ENCODE measurements around the gene CACNA1I.

Gene CACNA1I

DNA sequence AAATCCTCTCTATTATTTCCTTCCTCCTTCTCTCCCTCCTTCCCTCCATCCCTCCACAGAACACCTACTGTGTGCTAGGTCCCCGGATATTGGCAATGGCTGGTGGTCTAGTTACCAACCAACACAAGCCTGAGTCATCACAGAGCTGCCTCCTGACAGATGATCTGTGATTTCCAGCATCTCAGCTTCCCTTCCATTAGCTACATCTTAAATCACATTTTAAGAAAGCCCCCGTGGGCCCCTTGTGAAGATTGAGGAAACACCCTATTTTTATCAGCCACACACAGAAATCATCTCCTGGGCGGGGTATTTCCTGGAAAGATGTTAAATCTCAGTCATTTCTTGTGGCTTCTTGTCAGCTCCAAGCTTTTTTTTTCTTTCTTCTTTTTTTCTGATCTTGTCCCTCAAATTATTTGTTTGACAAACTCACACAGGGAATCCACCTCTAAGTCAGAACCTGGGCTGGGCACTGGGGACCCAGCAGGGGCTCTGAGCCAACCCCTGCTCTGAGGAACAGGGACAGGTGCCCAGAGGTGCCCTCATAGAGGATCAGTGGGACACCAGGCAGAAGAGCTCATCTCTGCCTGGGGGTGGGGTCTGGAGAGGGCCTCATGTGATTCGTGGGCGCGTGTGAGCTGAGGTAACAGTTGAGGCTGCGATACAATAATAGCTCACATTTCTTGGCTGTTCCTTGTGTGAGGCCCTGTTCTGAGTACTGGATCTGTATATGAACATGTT is 42.4 kb downstream of the CACNA1I start:
- no peaks in the 10 kb centered on the region for H3K36me3 ChIP-seq (ENCODE audit: control insufficient read depth, insufficient read depth, low read length)
- H3K4me3 ChIP-seq (ENCODE audit: insufficient read depth, low read depth, low read length, poor library complexity, severe bottlenecking): no peak overlapping the region
- no peaks in the 10 kb centered on the region for H3K9me3 ChIP-seq (ENCODE audit: control insufficient read depth, low read length)
- H3K4me1 ChIP-seq (ENCODE audit: control insufficient read depth, insufficient read depth, low read length, poor library complexity, severe bottlenecking): peaks cover 15% of the 10 kb centered on the region
- DNase-seq: no peak
- peak overlapping the region; percentile 32 for H3K27ac ChIP-seq (ENCODE audit: insufficient read depth, low read length, poor library complexity, severe bottlenecking)
- H3K27me3 ChIP-seq (replicated peaks; ENCODE audit: control insufficient read depth, insufficient read depth, low read length, poor library complexity, severe bottlenecking): no peaks in the 10 kb centered on the region

DNA sequence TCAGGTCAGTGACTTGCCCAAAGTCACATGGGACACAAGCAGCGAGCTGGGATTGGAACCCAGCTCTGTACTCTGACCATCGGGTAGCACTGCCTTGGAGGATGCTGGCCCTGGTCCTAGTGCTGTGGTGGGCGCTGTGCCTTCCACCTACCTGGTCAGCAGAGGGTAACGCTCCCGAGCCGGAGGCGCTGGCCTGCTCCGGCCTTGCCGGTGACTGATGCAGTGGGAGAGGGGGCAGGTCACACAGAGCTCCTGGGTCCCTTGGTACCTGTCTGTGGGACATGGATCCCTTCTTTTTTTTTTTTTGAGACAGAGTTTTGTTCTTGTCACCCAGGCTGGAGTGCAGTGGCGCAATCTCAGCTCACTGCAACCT is 43.0 kb downstream of the CACNA1I start:
- no peaks in the 10 kb centered on the region for H3K27me3 ChIP-seq (replicated peaks; ENCODE audit: control insufficient read depth, insufficient read depth, low read length, poor library complexity, severe bottlenecking)
- DNase-seq: no peak
- H3K9me3 ChIP-seq (ENCODE audit: control insufficient read depth, low read length): no peaks in the 10 kb centered on the region
- no peak overlapping the region for H3K4me3 ChIP-seq (ENCODE audit: insufficient read depth, low read depth, low read length, poor library complexity, severe bottlenecking)
- no peaks in the 10 kb centered on the region for H3K36me3 ChIP-seq (ENCODE audit: control insufficient read depth, insufficient read depth, low read length)
- H3K27ac ChIP-seq (ENCODE audit: insufficient read depth, low read length, poor library complexity, severe bottlenecking): peak overlapping the region; percentile 32
- peaks cover 15% of the 10 kb centered on the region for H3K4me1 ChIP-seq (ENCODE audit: control insufficient read depth, insufficient read depth, low read length, poor library complexity, severe bottlenecking)

DNA sequence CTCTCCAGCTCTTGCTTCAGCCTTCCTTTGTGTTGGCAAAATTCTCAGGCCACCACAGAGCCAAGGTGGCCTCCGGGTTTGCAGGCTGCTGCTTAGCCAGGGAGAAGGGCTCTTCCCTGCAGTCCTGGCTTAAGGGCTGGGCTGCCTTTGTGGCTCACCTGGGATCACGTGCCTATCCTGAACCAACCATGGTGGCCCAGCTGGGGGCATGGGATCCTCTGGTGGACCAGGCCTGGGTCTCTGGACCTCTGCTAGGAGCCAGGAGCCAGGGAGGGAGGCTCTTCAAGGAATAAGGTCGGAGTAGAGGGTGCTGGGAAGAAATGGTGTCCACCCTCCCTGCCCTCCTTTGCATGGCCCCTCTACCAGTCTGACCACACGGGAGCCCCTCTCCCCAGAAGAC is 43.9 kb downstream of the CACNA1I start:
- Histone ChIP-seq H3K27me3 (replicated peaks; ENCODE audit: control insufficient read depth, insufficient read depth, low read length, poor library complexity, severe bottlenecking) (no peaks in the 10 kb centered on the region), H3K4me3 (ENCODE audit: insufficient read depth, low read depth, low read length, poor library complexity, severe bottlenecking) (no peak overlapping the region), H3K4me1 (ENCODE audit: control insufficient read depth, insufficient read depth, low read length, poor library complexity, severe bottlenecking) (peaks cover 15% of the 10 kb centered on the region), H3K9me3 (ENCODE audit: control insufficient read depth, low read length) (no peaks in the 10 kb centered on the region), H3K27ac (ENCODE audit: insufficient read depth, low read length, poor library complexity, severe bottlenecking) (no peak overlapping the region), H3K36me3 (ENCODE audit: control insufficient read depth, insufficient read depth, low read length) (no peaks in the 10 kb centered on the region)
- no peak for DNase-seq

DNA sequence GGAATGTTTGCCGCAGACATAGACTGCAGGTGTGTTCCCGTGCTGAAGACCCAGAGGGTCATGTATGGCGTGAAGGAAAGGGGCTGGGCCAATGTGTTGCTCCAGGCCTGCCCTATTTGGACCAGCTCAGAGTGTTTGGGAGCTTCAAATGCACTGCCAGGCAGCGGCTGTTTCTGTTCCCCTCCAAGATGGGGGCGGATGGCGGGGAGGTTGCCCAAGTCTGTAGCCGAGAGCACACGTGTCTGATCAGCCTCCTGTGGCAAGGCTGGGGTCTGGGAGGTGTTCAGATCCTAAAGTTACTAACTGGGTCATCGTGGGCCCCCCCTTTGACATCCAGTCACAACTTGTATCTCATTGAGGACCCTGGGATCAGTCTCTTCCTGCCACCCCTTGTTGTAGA is 45.5 kb downstream of the CACNA1I start:
- peaks cover 15% of the 10 kb centered on the region for H3K4me1 ChIP-seq (ENCODE audit: control insufficient read depth, insufficient read depth, low read length, poor library complexity, severe bottlenecking)
- H3K27ac ChIP-seq (ENCODE audit: insufficient read depth, low read length, poor library complexity, severe bottlenecking): no peak overlapping the region
- H3K27me3 ChIP-seq (replicated peaks; ENCODE audit: control insufficient read depth, insufficient read depth, low read length, poor library complexity, severe bottlenecking): no peaks in the 10 kb centered on the region
- no peak for DNase-seq
- H3K4me3 ChIP-seq (ENCODE audit: insufficient read depth, low read depth, low read length, poor library complexity, severe bottlenecking): no peak overlapping the region
- H3K36me3 ChIP-seq (ENCODE audit: control insufficient read depth, insufficient read depth, low read length): no peaks in the 10 kb centered on the region
- no peaks in the 10 kb centered on the region for H3K9me3 ChIP-seq (ENCODE audit: control insufficient read depth, low read length)

DNA sequence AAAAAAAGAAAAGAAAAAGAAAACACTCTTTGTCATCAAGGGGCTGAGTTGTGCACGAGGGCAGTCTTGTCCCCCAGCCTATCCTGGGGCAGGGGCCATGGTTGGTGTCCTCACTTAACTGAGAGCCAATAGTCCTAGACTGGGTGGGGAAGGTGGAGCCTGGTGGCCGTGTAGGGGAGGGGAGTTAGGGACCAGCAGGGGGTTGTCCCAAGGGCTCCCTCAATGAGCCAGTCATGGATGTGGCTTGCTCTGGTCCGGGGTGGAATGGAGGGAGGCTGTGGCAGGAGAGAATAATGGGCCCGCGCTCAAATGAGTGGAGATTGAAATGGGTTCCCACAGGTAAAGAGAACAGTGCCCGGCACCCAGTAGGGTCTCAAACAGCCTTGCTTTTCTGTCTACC is 46.2 kb downstream of the CACNA1I start:
- Histone ChIP-seq H3K36me3 (ENCODE audit: control insufficient read depth, insufficient read depth, low read length) (no peaks in the 10 kb centered on the region), H3K4me1 (ENCODE audit: control insufficient read depth, insufficient read depth, low read length, poor library complexity, severe bottlenecking) (peaks cover 15% of the 10 kb centered on the region), H3K4me3 (ENCODE audit: insufficient read depth, low read depth, low read length, poor library complexity, severe bottlenecking) (no peak overlapping the region), H3K27ac (ENCODE audit: insufficient read depth, low read length, poor library complexity, severe bottlenecking) (no peak overlapping the region), H3K9me3 (ENCODE audit: control insufficient read depth, low read length) (no peaks in the 10 kb centered on the region), H3K27me3 (replicated peaks; ENCODE audit: control insufficient read depth, insufficient read depth, low read length, poor library complexity, severe bottlenecking) (no peaks in the 10 kb centered on the region)
- DNase-seq: no peak

DNA sequence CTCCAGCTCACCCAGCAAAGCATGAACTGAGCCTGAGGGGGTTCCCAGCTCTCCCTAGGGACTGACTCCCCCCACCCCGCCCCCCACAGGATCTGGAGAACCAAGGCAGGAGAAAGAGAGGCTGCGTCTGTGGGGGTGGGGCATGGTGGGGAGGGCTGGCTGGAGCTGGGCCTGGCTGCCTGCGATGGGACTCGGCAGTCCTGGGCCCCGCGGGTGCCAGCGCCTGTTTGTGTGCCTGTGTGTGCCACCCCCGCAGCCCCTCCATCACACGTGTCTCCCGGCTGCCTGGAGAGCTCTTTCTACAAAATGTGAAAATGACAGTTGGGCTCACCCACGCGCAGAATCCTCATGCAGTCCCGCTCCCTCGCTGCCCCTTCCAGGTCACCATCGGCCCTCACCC is 46.8 kb downstream of the CACNA1I start:
- Histone ChIP-seq H3K36me3 (ENCODE audit: control insufficient read depth, insufficient read depth, low read length) (no peaks in the 10 kb centered on the region), H3K27me3 (replicated peaks; ENCODE audit: control insufficient read depth, insufficient read depth, low read length, poor library complexity, severe bottlenecking) (no peaks in the 10 kb centered on the region), H3K4me1 (ENCODE audit: control insufficient read depth, insufficient read depth, low read length, poor library complexity, severe bottlenecking) (peaks cover 12% of the 10 kb centered on the region), H3K4me3 (ENCODE audit: insufficient read depth, low read depth, low read length, poor library complexity, severe bottlenecking) (no peak overlapping the region), H3K27ac (ENCODE audit: insufficient read depth, low read length, poor library complexity, severe bottlenecking) (no peak overlapping the region), H3K9me3 (ENCODE audit: control insufficient read depth, low read length) (no peaks in the 10 kb centered on the region)
- DNase-seq: no peak

DNA sequence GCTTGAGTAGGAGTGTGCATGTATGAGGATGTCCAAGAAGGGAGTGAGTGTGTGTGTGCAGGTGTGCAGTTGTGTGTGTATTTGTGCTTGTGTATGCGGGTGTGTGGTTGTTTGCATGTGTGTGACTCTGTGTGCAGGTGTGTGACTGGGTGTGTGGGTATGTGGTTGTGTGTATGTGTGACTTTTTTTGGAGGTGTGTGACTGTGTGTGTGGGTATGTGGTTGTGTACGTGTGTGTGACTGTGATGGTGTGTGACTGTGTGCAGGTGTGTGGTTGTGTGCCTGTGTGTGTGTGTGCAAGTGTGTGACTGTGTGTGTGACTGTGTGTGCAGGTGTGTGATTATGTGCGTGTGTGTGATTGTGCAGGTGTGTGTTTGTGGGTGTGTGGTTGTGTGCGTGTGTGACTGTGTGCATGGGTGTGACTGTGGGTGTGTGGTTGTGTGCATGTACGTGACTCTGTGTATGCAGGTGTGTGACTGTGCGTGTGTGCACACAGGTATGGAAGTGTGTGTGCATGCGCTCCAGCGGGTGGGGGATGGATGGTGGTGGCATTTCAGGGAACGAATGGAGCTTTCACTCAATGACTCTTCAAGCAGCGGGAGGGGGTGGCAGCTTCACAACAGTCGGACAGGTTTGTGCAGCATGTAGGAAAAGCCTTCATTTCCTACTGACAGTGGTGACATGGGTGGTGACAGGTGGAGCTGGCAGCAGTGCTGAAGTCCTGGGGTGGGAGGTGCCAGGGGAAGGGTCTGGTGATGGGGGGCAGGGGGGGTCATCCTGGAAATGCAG is 47.6 kb downstream of the CACNA1I start:
- Histone ChIP-seq H3K27me3 (replicated peaks; ENCODE audit: control insufficient read depth, insufficient read depth, low read length, poor library complexity, severe bottlenecking) (no peaks in the 10 kb centered on the region), H3K27ac (ENCODE audit: insufficient read depth, low read length, poor library complexity, severe bottlenecking) (no peak overlapping the region), H3K9me3 (ENCODE audit: control insufficient read depth, low read length) (no peaks in the 10 kb centered on the region), H3K4me3 (ENCODE audit: insufficient read depth, low read depth, low read length, poor library complexity, severe bottlenecking) (no peak overlapping the region), H3K4me1 (ENCODE audit: control insufficient read depth, insufficient read depth, low read length, poor library complexity, severe bottlenecking) (peaks cover 4% of the 10 kb centered on the region), H3K36me3 (ENCODE audit: control insufficient read depth, insufficient read depth, low read length) (no peaks in the 10 kb centered on the region)
- DNase-seq: no peak

DNA sequence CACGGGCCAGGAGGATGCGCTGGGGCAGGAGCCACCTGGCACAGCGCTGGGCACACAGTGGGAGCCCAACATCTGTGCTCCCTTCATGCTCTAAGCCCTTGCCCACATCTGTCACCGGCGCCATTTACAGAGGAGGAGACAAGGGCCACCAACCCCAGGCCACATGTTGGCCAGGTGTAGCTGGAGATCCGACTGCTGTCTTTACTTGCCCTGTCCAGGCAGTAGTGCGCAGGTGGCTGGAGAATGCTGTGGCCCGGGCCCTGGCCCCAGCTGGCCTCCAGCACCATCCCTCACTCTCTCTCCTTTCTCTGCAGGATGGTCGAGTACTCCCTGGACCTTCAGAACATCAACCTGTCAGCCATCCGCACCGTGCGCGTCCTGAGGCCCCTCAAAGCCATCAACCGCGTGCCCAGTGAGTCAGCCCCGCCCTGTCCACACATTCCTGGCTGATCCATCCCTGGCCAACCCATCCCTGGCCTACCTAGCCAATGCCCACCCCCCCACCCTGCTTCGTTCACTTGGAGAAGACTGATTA is 48.5 kb downstream of the CACNA1I start:
- Histone ChIP-seq H3K27me3 (replicated peaks; ENCODE audit: control insufficient read depth, insufficient read depth, low read length, poor library complexity, severe bottlenecking) (no peaks in the 10 kb centered on the region), H3K4me3 (ENCODE audit: insufficient read depth, low read depth, low read length, poor library complexity, severe bottlenecking) (no peak overlapping the region), H3K4me1 (ENCODE audit: control insufficient read depth, insufficient read depth, low read length, poor library complexity, severe bottlenecking) (no peaks in the 10 kb centered on the region), H3K36me3 (ENCODE audit: control insufficient read depth, insufficient read depth, low read length) (no peaks in the 10 kb centered on the region), H3K9me3 (ENCODE audit: control insufficient read depth, low read length) (no peaks in the 10 kb centered on the region), H3K27ac (ENCODE audit: insufficient read depth, low read length, poor library complexity, severe bottlenecking) (no peak overlapping the region)
- no peak for DNase-seq

DNA sequence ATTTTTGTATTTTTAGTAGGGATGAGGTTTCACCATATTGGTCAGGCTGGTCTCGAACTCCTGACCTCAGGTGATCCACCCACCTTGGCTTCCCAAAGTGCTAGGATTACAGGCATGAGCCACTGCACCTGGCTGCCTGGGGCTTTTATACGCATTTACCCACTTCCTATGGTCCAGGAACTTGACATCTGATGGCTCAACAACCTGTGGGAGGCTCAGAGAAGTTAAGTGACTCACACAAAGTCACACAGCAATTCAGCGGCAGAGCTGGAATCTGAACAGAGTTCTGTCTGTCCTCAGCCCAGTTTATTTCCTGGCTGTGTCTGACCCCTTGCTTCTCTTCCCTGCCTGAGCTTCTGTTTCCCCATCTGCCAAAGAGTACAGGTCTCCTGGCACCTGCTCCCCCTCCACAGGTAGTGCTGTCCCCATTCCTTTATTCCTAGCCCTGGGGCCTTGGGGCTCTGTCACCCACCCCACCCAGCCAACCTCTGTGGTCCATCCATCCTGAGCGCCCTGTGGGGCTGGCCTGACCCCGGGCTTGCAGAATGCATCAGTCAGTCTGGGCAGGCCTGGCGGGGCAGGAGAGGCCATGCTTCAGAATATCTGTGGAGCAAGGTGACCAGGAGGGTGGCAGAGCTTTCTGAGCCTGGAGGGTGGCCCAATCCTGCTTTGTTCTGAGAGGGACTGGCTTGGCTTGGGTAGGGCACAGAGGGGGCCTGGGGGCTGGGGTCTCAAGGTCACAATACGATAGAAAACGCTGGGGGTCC is 50.6 kb downstream of the CACNA1I start:
- H3K27me3 ChIP-seq (replicated peaks; ENCODE audit: control insufficient read depth, insufficient read depth, low read length, poor library complexity, severe bottlenecking): no peaks in the 10 kb centered on the region

More for the DNA sequence above, 50.6 kb downstream of the CACNA1I start:
- H3K9me3 ChIP-seq (ENCODE audit: control insufficient read depth, low read length): no peaks in the 10 kb centered on the region
- no peak for DNase-seq
- H3K27ac ChIP-seq (ENCODE audit: insufficient read depth, low read length, poor library complexity, severe bottlenecking): no peak overlapping the region
- H3K4me1 ChIP-seq (ENCODE audit: control insufficient read depth, insufficient read depth, low read length, poor library complexity, severe bottlenecking): no peaks in the 10 kb centered on the region
- H3K4me3 ChIP-seq (ENCODE audit: insufficient read depth, low read depth, low read length, poor library complexity, severe bottlenecking): no peak overlapping the region
- no peaks in the 10 kb centered on the region for H3K36me3 ChIP-seq (ENCODE audit: control insufficient read depth, insufficient read depth, low read length)
